SU-DHL-6 (cell line): ENCODE data around the gene ARID5B.

Experiments
- H2AFZ ChIP-seq: fragments of 200-600 bp; sonication (generic); 2 replicates; pipeline ENCODE4 v1.6.1; 2014; ENCODE audit warnings: low read depth, mild to moderate bottlenecking, moderate library complexity, mixed read lengths, antibody characterized with exemption, low read length; ENCODE audit not compliant: severe bottlenecking
- H3F3A ChIP-seq: fragments of 200-600 bp; shearing (Covaris generic); 2 replicates; pipeline ENCODE4 v1.6.0; 2016; ENCODE audit warnings: antibody characterized with exemption, mild to moderate bottlenecking; ENCODE audit not compliant: insufficient read depth
- H3K27ac ChIP-seq: fragments of 200-600 bp; sonication (generic); 2 replicates; pipeline ENCODE4 v1.5.1; 2016; ENCODE audit warnings: low read depth, mild to moderate bottlenecking, low read length, moderate library complexity, mixed read lengths
- H3K27me3 ChIP-seq: fragments of 200-600 bp; sonication (generic), shearing (Covaris generic); 2 replicates; pipeline ENCODE4 v1.6.0; 2014; ENCODE audit warnings: mild to moderate bottlenecking, low read length
- H3K36me3 ChIP-seq: fragments of 200-600 bp; sonication (generic); 2 replicates; pipeline ENCODE4 v1.6.1; 2014; ENCODE audit warnings: mild to moderate bottlenecking, low read length, mixed read lengths
- H3K4me2 ChIP-seq: fragments of 300-600, 200-600 bp; shearing (Covaris generic), sonication (generic); 2 replicates; pipeline ENCODE4 v1.6.0; 2014; ENCODE audit warnings: low read length, low read depth, mild to moderate bottlenecking; ENCODE audit not compliant: poor library complexity, severe bottlenecking
- H3K4me3 ChIP-seq: fragments of 200-600 bp; sonication (generic); 2 replicates; pipeline ENCODE4 v1.5.1; 2014; ENCODE audit warnings: antibody characterized with exemption, low read length, mild to moderate bottlenecking, mixed read lengths; ENCODE audit not compliant: insufficient read depth, poor library complexity, severe bottlenecking
- H3K79me2 ChIP-seq: fragments of 200-600 bp; sonication (generic); 2 replicates; pipeline ENCODE4 v1.6.1; 2014; ENCODE audit warnings: mild to moderate bottlenecking, low read length, moderate library complexity; ENCODE audit not compliant: insufficient read depth
- H3K9ac ChIP-seq: fragments of 200-600 bp; sonication (generic); 2 replicates; pipeline ENCODE4 v1.7.0; 2014; ENCODE audit warnings: mild to moderate bottlenecking, low read length
- H3K9me2 ChIP-seq: fragments of 200-600 bp; sonication (generic); replicated peaks from 2 replicates; pipeline ENCODE4 v1.6.1; 2014; ENCODE audit warnings: low read length; ENCODE audit not compliant: insufficient read depth
- H3K9me3 ChIP-seq: fragments of 200-600 bp; sonication (generic); 2 replicates; pipeline ENCODE4 v1.6.1; 2014; ENCODE audit warnings: low read length, mixed read lengths; ENCODE audit not compliant: insufficient read depth
- H4K20me1 ChIP-seq: fragments of 200-600 bp; sonication (generic); 2 replicates; pipeline ENCODE4 v1.6.1; 2014; ENCODE audit warnings: low read depth, mild to moderate bottlenecking, antibody characterized with exemption, low read length, moderate library complexity, mixed read lengths
- EZH2phosphoT487 ChIP-seq: fragments of 200-600 bp; sonication (generic), shearing (Covaris generic); conservative IDR thresholded peaks from 2 replicates; pipeline ENCODE4 v1.6.1; 2018; ENCODE audit warnings: mild to moderate bottlenecking, antibody characterized with exemption, low read length, moderate library complexity, mixed read lengths
- TF ChIP-seq, protein P1 (sequence below): fragments of 200-600 bp; sonication (generic); IDR thresholded peaks from one replicate; pipeline ENCODE4 v1.5.1; 2017; ENCODE audit warnings: antibody characterized with exemption, mild to moderate bottlenecking, low read length, moderate library complexity; ENCODE audit not compliant: insufficient read depth, poor library complexity, severe bottlenecking

ARID5B gene

DNA sequence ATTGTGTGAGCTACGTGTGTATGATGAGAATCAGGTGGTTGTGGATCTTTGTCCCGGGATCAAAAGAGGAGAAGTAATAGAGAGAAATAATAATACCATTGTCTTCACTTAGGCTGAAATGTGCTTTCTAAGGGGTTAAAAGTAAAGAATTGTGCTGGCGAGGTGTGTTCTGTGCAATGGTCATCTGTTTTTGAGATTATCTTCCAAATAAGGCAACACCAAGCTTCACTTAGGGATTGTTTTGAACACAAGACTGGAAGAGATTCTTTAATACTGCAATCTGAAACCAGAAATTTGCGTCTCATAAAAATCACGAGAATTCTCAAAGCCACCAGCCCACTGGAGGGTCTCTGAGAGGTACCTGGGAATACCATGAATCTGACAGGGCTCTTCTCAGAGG is 84.2 kb downstream of the ARID5B start:
- H4K20me1 ChIP-seq = no peaks in the 10 kb centered on the region
- TF ChIP-seq, protein P1, sequence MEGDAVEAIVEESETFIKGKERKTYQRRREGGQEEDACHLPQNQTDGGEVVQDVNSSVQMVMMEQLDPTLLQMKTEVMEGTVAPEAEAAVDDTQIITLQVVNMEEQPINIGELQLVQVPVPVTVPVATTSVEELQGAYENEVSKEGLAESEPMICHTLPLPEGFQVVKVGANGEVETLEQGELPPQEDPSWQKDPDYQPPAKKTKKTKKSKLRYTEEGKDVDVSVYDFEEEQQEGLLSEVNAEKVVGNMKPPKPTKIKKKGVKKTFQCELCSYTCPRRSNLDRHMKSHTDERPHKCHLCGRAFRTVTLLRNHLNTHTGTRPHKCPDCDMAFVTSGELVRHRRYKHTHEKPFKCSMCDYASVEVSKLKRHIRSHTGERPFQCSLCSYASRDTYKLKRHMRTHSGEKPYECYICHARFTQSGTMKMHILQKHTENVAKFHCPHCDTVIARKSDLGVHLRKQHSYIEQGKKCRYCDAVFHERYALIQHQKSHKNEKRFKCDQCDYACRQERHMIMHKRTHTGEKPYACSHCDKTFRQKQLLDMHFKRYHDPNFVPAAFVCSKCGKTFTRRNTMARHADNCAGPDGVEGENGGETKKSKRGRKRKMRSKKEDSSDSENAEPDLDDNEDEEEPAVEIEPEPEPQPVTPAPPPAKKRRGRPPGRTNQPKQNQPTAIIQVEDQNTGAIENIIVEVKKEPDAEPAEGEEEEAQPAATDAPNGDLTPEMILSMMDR = no peak
- no peak for TF ChIP-seq EZH2phosphoT487

DNA sequence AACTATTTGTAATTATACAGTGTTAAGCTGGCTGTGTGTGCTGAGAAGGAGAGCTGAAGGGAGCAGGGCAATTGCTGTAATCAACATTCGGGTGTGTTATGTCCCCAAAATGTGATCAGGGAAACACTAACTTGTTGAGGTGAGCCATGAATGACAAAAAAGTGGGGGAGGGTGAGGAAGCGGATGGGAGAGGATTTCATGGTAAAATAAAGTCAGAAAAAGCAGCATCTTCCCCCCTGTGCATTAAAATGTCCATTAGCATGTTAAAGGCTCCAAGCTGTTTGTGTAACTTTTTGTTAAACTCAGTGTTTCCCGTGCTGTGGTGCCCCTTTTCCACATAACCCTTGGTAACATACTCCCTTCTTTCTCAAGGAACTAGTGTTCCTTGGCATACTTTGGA is 84.9 kb downstream of the ARID5B start:
- Histone ChIP-seq H3K9me3 (no peaks in the 10 kb centered on the region), H3K79me2 (peaks cover 76% of the 10 kb centered on the region), H3K4me2 (peak overlapping the region; percentile 80), H3K27me3 (no peaks in the 10 kb centered on the region), H3K9ac (peak overlapping the region; percentile 51), H3K9me2 (no peaks in the 10 kb centered on the region), H2AFZ (no peak overlapping the region), H3K4me3 (peak overlapping the region; percentile 16), H4K20me1 (no peaks in the 10 kb centered on the region), H3K36me3 (no peaks in the 10 kb centered on the region), H3K27ac (peak overlapping the region; percentile 99), H3F3A (peaks cover 75% of the 10 kb centered on the region)
- no peak for TF ChIP-seq EZH2phosphoT487
- TF ChIP-seq, protein P1 = no peak

More for the DNA sequence above, 84.2 kb downstream of the ARID5B start:
- H3K79me2 ChIP-seq = peaks cover 75% of the 10 kb centered on the region
- H3K9me3 ChIP-seq = no peaks in the 10 kb centered on the region
- H3K9me2 ChIP-seq = no peaks in the 10 kb centered on the region
- peaks cover 78% of the 10 kb centered on the region for H3F3A ChIP-seq
- H3K4me3 ChIP-seq = peak overlapping the region; percentile 16
- H3K36me3 ChIP-seq = no peaks in the 10 kb centered on the region
- no peak overlapping the region for H2AFZ ChIP-seq
- H3K4me2 ChIP-seq = peak overlapping the region; percentile 80
- peak overlapping the region; percentile 99 for H3K27ac ChIP-seq
- H3K9ac ChIP-seq = peak overlapping the region; percentile 51
- no peaks in the 10 kb centered on the region for H3K27me3 ChIP-seq

DNA sequence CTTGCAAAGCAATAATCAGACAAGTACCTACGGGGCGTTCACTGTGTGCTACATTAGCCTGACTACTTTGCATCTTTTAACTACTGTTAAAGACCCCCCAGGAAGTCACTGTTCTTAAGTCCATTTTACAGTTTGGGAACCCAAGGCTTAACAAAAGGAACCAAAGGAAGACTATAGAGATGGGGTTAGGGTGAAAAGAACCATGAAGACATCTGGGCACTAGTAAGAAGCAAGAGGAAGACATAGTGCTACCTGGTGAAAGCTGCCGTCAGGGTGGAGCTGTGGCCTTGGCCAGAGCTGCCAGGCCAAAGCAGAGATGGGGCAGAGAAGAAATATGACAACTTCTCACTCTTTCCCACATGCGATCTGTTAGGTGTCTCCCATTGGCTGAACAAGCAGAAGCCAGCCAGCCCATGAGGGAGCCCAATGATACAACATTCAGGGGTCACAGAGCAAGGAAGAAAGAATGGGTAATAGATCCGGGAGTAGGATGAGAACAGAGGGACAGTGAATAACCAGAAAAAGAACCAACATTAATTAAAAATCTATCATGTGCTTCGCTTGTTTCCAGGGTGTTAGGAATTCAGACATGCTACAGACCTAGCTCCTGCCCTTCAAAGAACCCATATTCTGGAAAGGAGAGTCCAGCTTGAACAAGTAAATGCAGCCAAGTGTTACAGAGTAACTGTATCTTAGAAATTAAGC is 85.4 kb downstream of the ARID5B start:
- Histone ChIP-seq H3K9me2 (no peaks in the 10 kb centered on the region), H3K9ac (peak overlapping the region; percentile 51), H3K79me2 (peaks cover 76% of the 10 kb centered on the region), H3K27me3 (no peaks in the 10 kb centered on the region), H3F3A (peaks cover 69% of the 10 kb centered on the region), H4K20me1 (no peaks in the 10 kb centered on the region), H3K36me3 (no peaks in the 10 kb centered on the region), H3K27ac (peak overlapping the region; percentile 99), H3K9me3 (no peaks in the 10 kb centered on the region), H2AFZ (no peak overlapping the region), H3K4me3 (peak overlapping the region; percentile 16), H3K4me2 (peak overlapping the region; percentile 80)
- TF ChIP-seq, protein P1 = no peak
- TF ChIP-seq EZH2phosphoT487 = no peak
